GM03348 (cell line): ENCODE measurements around the gene PDE2A.

ENCODE experiments used
- DNase-seq: peaks from one replicate; pipeline ENCODE4 v3.0.0; 2012; ENCODE audit warnings: low spot score

Gene PDE2A

GRCh38 chr11:72589802-72590761, 84.1 kb downstream of the PDE2A start:
- peak; percentile 50 for DNase-seq

GRCh38 chr11:72588421-72589410, 85.5 kb downstream of the PDE2A start:
- DNase-seq, result no peak

GRCh38 chr11:72587696-72588095, 86.5 kb downstream of the PDE2A start:
- DNase-seq, result no peak

- DNase-seq, result no peak
These were observed 87.7 kb downstream of the PDE2A start for GRCh38 chr11:72586321-72587090.

GRCh38 chr11:72585762-72586311, 88.4 kb downstream of the PDE2A start:
- peak; percentile 84 for DNase-seq

GRCh38 chr11:72584939-72585597, 89.2 kb downstream of the PDE2A start:
- DNase-seq, result no peak

- peak; percentile 50 for DNase-seq
These were observed 89.8 kb downstream of the PDE2A start for GRCh38 chr11:72584293-72584938.

- no peak for DNase-seq
These were observed 90.5 kb downstream of the PDE2A start for GRCh38 chr11:72583616-72584292.

GRCh38 chr11:72583177-72583553, 91.1 kb downstream of the PDE2A start:
- no peak for DNase-seq

GRCh38 chr11:72582206-72583176, 91.7 kb downstream of the PDE2A start:
- no peak for DNase-seq

GRCh38 chr11:72581067-72581466, 93.2 kb downstream of the PDE2A start:
- DNase-seq, result no peak

- no peak for DNase-seq
These were observed 93.6 kb downstream of the PDE2A start for GRCh38 chr11:72580642-72580950.

- no peak for DNase-seq
These were observed 94.2 kb downstream of the PDE2A start for GRCh38 chr11:72579816-72580641.

- DNase-seq, result no peak
These were observed 95.0 kb downstream of the PDE2A start for GRCh38 chr11:72578991-72579815.

GRCh38 chr11:72578566-72578965, 95.7 kb downstream of the PDE2A start:
- DNase-seq, result no peak

- DNase-seq, result no peak
These were observed 96.2 kb downstream of the PDE2A start for GRCh38 chr11:72578051-72578450.

- DNase-seq, result no peak
These were observed 96.9 kb downstream of the PDE2A start for GRCh38 chr11:72577271-72577721.
